ENCODE measurements around the gene EDARADD.
"Not testable (repeated sequence)": the region's sequence is repeated elsewhere in the genome, so short reads cannot be mapped to it uniquely, and the experiment has no call there.

GRCh38 chr1:236366681-236367080 is 27.4 kb upstream of the EDARADD start:
- TF ChIP-seq POLR2A, CTCF (IDR thresholded peaks at IDR 0.05): not testable (repeated sequence)
